ENCODE results near the gene NRXN3.

DNA sequence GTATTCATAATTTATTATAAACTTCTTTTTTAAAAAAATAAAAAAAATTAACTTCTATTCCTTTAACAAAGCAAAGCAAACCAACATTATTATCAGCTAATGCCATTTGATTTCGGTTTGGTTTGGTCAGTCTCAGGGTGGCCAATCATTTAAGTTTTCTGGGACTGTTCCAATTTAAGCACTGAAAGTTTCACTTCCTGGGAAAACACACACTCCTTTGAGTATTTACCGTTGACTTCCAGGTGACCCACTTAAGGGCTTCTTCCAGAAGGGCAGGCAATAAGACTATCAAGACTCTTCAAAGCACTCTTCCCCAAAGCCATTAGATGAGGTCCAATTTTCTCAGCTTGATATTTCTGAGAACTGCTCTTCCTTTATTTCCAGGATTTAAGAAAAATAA, 1187.1 kb downstream of the NRXN3 start:
- TF ChIP-seq POLR2A (IDR thresholded peaks at IDR 0.05) = no peak
- TF ChIP-seq, protein P1, sequence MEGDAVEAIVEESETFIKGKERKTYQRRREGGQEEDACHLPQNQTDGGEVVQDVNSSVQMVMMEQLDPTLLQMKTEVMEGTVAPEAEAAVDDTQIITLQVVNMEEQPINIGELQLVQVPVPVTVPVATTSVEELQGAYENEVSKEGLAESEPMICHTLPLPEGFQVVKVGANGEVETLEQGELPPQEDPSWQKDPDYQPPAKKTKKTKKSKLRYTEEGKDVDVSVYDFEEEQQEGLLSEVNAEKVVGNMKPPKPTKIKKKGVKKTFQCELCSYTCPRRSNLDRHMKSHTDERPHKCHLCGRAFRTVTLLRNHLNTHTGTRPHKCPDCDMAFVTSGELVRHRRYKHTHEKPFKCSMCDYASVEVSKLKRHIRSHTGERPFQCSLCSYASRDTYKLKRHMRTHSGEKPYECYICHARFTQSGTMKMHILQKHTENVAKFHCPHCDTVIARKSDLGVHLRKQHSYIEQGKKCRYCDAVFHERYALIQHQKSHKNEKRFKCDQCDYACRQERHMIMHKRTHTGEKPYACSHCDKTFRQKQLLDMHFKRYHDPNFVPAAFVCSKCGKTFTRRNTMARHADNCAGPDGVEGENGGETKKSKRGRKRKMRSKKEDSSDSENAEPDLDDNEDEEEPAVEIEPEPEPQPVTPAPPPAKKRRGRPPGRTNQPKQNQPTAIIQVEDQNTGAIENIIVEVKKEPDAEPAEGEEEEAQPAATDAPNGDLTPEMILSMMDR (IDR thresholded peaks at IDR 0.05) = no peak

Data from stomach (tissue), 4 donors.